ENCODE results near the gene PRDM16.

DNA sequence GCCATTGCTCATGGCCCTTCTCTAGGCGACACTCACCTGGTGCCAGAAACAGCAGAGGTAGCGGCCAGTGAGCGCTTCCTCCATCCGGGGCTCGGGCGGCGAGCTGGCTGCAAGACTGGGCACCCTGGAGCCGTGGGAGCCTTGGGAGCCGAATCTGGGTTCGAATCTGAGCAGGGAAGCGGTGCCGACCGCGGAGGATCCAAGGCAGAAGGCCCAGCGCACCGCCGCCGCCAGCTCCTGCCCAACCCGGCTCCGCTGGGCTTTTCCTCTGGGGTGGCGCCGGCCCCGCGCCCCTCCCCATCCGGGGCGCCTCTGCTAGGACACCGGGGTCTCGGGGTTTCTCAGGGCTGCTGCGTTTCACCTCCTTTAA, 1.7 kb upstream of the PRDM16 start:
- TF ChIP-seq, protein P1, sequence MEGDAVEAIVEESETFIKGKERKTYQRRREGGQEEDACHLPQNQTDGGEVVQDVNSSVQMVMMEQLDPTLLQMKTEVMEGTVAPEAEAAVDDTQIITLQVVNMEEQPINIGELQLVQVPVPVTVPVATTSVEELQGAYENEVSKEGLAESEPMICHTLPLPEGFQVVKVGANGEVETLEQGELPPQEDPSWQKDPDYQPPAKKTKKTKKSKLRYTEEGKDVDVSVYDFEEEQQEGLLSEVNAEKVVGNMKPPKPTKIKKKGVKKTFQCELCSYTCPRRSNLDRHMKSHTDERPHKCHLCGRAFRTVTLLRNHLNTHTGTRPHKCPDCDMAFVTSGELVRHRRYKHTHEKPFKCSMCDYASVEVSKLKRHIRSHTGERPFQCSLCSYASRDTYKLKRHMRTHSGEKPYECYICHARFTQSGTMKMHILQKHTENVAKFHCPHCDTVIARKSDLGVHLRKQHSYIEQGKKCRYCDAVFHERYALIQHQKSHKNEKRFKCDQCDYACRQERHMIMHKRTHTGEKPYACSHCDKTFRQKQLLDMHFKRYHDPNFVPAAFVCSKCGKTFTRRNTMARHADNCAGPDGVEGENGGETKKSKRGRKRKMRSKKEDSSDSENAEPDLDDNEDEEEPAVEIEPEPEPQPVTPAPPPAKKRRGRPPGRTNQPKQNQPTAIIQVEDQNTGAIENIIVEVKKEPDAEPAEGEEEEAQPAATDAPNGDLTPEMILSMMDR (conservative IDR thresholded peaks at IDR 0.05; ENCODE audit: low read length) = no peak
- no peak for TF ChIP-seq EZH2phosphoT487 (IDR thresholded peaks at IDR 0.05; ENCODE audit: borderline replicate concordance)
